Thyroid gland (tissue), 4 donors: ENCODE data around the gene SCN5A.

Experiments used
- CTCF ChIP-seq, 6 experiments: fragments of 200-600 bp in 3 of 6; fragments of 450-650 bp in 3 of 6; sonication (generic) in 3 of 6; IDR thresholded peaks; one replicate each; pipeline ENCODE4 v1.5.1; 2016 to 2019; ENCODE audit warnings: antibody characterized with exemption in 6 of 6, mild to moderate bottlenecking in 2 of 6, inconsistent platforms in 1 of 6, moderate library complexity in 1 of 6
- POLR2A ChIP-seq, 2 donors: fragments of 450-650 bp; IDR thresholded peaks; one replicate each; pipeline ENCODE4 v1.6.1; 2017; ENCODE audit warnings: antibody characterized with exemption in 2 of 2, mild to moderate bottlenecking in 2 of 2, moderate library complexity in 1 of 2

GRCh38 chr3:38689346-38689745, 39.9 kb upstream of the SCN5A start:
- TF ChIP-seq CTCF (IDR thresholded peaks at IDR 0.05) (no peak), POLR2A (IDR thresholded peaks at IDR 0.05) (no peak)
